GM12878 (cell line): ENCODE measurements around the gene MRPL55. TPM values are rescaled to one million over a fixed set of nuclear protein-coding genes. Genes with fewer than 3 reads are reported as not detected.

Experiments used
- ATAC-seq: fragments of 200-7000 bp; cut with Tn5 transposase; 3 replicates; pipeline ENCODE4 v1.9.1; 2020; ENCODE audit warnings: mild to moderate bottlenecking, moderate library complexity
- BruUV-seq: library from RNA; stranded (reverse); fragments of 400-500 nt; replicated peaks from 2 replicates; lab custom pipeline; 2021; lab: Mats Ljungman, UMichigan
- CTCF ChIA-PET: fragments of 300-600 bp; sonication (Branson Sonifier 250); formaldehyde crosslinking; extraction: SDS; loops from one replicate; lab custom pipeline; 2021; ENCODE audit warnings: inconsistent platforms; lab: Yijun Ruan, JAX
- POLR2A ChIA-PET: fragments of 350-600 bp; formaldehyde crosslinking; extraction: SDS; loops from one replicate; lab custom pipeline; 2021; ENCODE audit warnings: inconsistent platforms; lab: Charles Lee
- RAD21 ChIA-PET: fragments of 300-600 bp; sonication (Branson Sonifier 250); formaldehyde crosslinking; loops from one replicate; lab custom pipeline; 2023; ENCODE audit warnings: antibody characterized with exemption; ENCODE audit not compliant: unreplicated experiment; lab: Charles Lee
- SMC1A ChIA-PET: fragments of 300-600 bp; sonication (Branson Sonifier 250); formaldehyde crosslinking; loops from one replicate; lab custom pipeline; 2023; ENCODE audit not compliant: unreplicated experiment, uncharacterized antibody; lab: Charles Lee
- DNase-seq: peaks from one replicate; pipeline ENCODE4 v3.0.0-alpha.2; 2011; ENCODE audit warnings: low read depth, low spot score
- FAIRE-seq: peaks from 3 replicates; lab custom pipeline; 2011; peaks lifted over from hg19 to GRCh38; lab: Jason Lieb, UNC
- H2AFZ ChIP-seq: 2 replicates; pipeline ENCODE4 v1.6.0; 2011; ENCODE audit warnings: low read depth, low read length, control low read depth; ENCODE audit not compliant: control insufficient read depth
- H3K27ac ChIP-seq: 2 replicates; pipeline ENCODE4 v1.5.1; 2011; ENCODE audit warnings: control low read depth; ENCODE audit not compliant: control insufficient read depth, insufficient read depth
- H3K27me3 ChIP-seq, 2 experiments: replicated peaks in 1 of 2; 2 replicates each; pipeline versions ENCODE4 v1.6.0 to v1.6.1; 2011; ENCODE audit warnings: low read length in 1 of 2; ENCODE audit not compliant: control insufficient read depth in 2 of 2, insufficient read depth in 2 of 2
- H3K36me3 ChIP-seq, 2 experiments: 2 replicates each; pipeline ENCODE4 v1.5.1; 2011; ENCODE audit warnings: low read length in 1 of 2; ENCODE audit not compliant: control insufficient read depth in 2 of 2, insufficient read depth in 2 of 2
- H3K4me1 ChIP-seq: 2 replicates; pipeline ENCODE4 v1.6.1; 2011; ENCODE audit warnings: mild to moderate bottlenecking, low read length, moderate library complexity, mixed read lengths; ENCODE audit not compliant: control insufficient read depth, insufficient read depth
- H3K4me2 ChIP-seq: 2 replicates; pipeline ENCODE4 v1.6.0; 2011; ENCODE audit warnings: control low read depth; ENCODE audit not compliant: control insufficient read depth, insufficient read depth
- H3K4me3 ChIP-seq: fragments of 200-600 bp; sonication (generic); 2 replicates; pipeline ENCODE4 v1.5.1; 2016
- H3K79me2 ChIP-seq: 2 replicates; pipeline ENCODE4 v1.6.0; 2011; ENCODE audit warnings: low read length; ENCODE audit not compliant: control insufficient read depth, insufficient read depth
- H3K9ac ChIP-seq: 2 replicates; pipeline ENCODE4 v1.8.0; 2011; ENCODE audit warnings: low read length, control low read depth, mixed read lengths; ENCODE audit not compliant: control insufficient read depth, insufficient read depth
- H3K9me3 ChIP-seq: replicated peaks from 3 replicates; pipeline ENCODE4 v1.5.1; 2011; ENCODE audit warnings: mild to moderate bottlenecking, low read length; ENCODE audit not compliant: control insufficient read depth, insufficient read depth
- H4K20me1 ChIP-seq: 2 replicates; pipeline ENCODE4 v1.6.0; 2011; ENCODE audit not compliant: control insufficient read depth, insufficient read depth
- BHLHE40 ChIP-seq, 2 experiments: fragments of 450-650 bp in 1 of 2; IDR thresholded peaks; 2 replicates each; pipeline ENCODE4 v1.6.1; 2011 to 2017; ENCODE audit warnings: low read depth in 2 of 2, borderline replicate concordance in 1 of 2, improper control_type of control experiment in 1 of 2, low read length in 1 of 2, mild to moderate bottlenecking in 1 of 2
- GATAD2B ChIP-seq: fragments of 450-650 bp; conservative IDR thresholded peaks from 2 replicates; pipeline ENCODE4 v1.6.1; 2017; ENCODE audit warnings: low read depth, mild to moderate bottlenecking, moderate library complexity
- NBN ChIP-seq: fragments of 450-650 bp; IDR thresholded peaks from 2 replicates; pipeline ENCODE4 v1.6.1; 2016
- POLR2A ChIP-seq: IDR thresholded peaks from 2 replicates; pipeline ENCODE4 v1.6.1; 2011; ENCODE audit warnings: low read depth, mild to moderate bottlenecking, low read length
- WGBS: methylation state at CpG from one replicate; pipeline ENCODE4 v1.1.6; 2016; ENCODE audit warnings: low lambda C conversion rate; ENCODE audit not compliant: insufficient replicate concordance, insufficient coverage; ENCODE audit errors: missing lambda C conversion rate; 5-methylcytosine and 5-hydroxymethylcytosine counted together
- in situ Hi-C: fragments of 300-500 bp; cut with MboI; formaldehyde crosslinking; loops from 9 replicates; pipeline ENCODE4 v1.14.3; 2018; ENCODE audit warnings: mixed read lengths
- intact Hi-C: fragments of 100-400 bp; cut with micrococcal nuclease; formaldehyde crosslinking; loops from one replicate; pipeline ENCODE4 v1.14.2; 2022; ENCODE audit not compliant: unreplicated experiment
- polyA plus RNA-seq, 11 experiments: library from polyadenylated mRNA; depleted of rRNA in 4 of 11; unstranded in 6 of 11; stranded (reverse) in 5 of 11; fragments of >200 nt; fragmentation: Nextera tagmentation in 4 of 11; fragmentation: Illumina TruSeq in 1 of 11; extraction: Ambion mirVana in 4 of 11; extraction: Trizol in 1 of 11; gene quantifications; 1 replicate in 1 of 11; 2 replicates in 10 of 11; pipeline versions ENCODE4 v1.2.1 to v1.2.3, GENCODE V29; 2011 to 2016; ENCODE audit warnings: inconsistent platforms in 2 of 11, missing spikeins in 2 of 11, low read depth in 1 of 11
- total RNA-seq, 4 experiments: library from RNA; depleted of rRNA in 3 of 4; stranded (reverse); fragments of >200 nt in 3 of 4; fragmentation: Illumina TruSeq in 1 of 4; extraction: Trizol in 1 of 4; gene quantifications; 2 replicates each; pipeline versions ENCODE4 v1.2.1 to v1.2.3, GENCODE V29; 2013 to 2021
- TF ChIP-seq, protein P1 (sequence below): fragments of 450-650 bp; IDR thresholded peaks from 2 replicates; pipeline ENCODE4 v1.6.1; 2016; ENCODE audit warnings: mild to moderate bottlenecking, moderate library complexity, borderline replicate concordance
- TF ChIP-seq, protein P2 (sequence below): fragments of 450-650 bp; conservative IDR thresholded peaks from 2 replicates; pipeline ENCODE4 v1.6.1; 2017; ENCODE audit warnings: mild to moderate bottlenecking, moderate library complexity

The MRPL55 gene
- total and polyA plus RNA-seq, 10 of the 15 experiments (the other 5 are each of a cell fraction or from before 2014, with no cell fraction given): 15.1 to 143 (median 55.8) TPM

DNA sequence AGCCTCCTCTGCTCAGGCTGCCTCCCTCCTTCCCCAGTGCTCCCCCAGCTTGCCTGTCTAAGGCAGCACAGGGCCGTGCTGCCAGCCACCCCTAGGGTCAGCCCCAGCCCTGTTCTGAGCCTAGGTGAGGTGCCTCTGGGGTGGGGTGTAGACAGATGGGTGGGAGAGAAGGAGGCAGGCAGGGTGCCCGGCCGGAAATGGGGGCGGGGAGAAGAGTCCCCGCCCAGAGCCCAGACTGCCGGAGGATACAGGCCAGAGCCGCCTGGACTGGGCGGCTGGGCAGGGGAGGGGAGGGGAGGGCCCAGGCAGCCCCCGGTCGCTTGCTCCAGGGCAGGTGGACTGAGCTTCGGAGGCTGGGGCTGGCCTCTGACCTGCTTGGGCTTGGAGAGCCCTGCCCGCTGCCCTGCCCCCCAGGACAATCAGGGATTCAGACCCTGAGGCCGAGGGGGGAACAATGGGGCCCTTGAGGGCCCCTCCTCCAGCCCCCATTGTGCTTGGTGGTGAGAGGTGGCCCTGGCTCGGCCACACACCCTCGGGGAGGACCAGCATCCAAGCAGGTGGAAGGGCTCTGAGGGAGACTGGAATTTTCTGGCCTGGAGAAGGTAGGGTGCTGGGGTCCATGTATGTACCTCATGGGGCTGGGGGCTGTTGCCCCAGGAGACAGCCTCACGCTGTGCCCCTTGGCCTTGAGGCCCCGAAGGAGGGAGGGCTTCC, 40.5 kb upstream of the MRPL55 start, which contains the start of gene GJC2:
TSS of gene GJC2 (plus strand) at position 525 of the 714 bp plus-strand sequence. CDS start 7,829 bp downstream, outside the sequence.
- BruUV-seq: no TSS peak
- POLR2A ChIA-PET: interaction anchor here (0.6 kb wide), 1 partner anchor 216 kb away, joined by 3 read pairs; no protein-coding TSS in a partner anchor
- FAIRE-seq: no peak
- Histone ChIP-seq H3K79me2 (peaks cover 11% of the 10 kb centered on the region), H3K36me3 (peaks cover 0 to 15% of the 10 kb centered on the region in 2 experiments; a peak in 3 of 4 replicates), H3K4me3 (no peak within 1 kb of the TSS), H4K20me1 (peaks cover 3% of the 10 kb centered on the region; the same call in 1 of the 2 replicates), H3K4me1 (no peaks in the 10 kb centered on the region), H2AFZ (no peak within 1 kb of the TSS), H3K9ac (no peak within 1 kb of the TSS), H3K4me2 (no peak within 1 kb of the TSS), H3K9me3 (no peaks in the 10 kb centered on the region), H3K27ac (no peak within 1 kb of the TSS), H3K27me3 (no peaks in the 10 kb centered on the region)
- 86% methylated on average over 10 of the region's 17 CpGs for WGBS
- TF ChIP-seq, protein P1, sequence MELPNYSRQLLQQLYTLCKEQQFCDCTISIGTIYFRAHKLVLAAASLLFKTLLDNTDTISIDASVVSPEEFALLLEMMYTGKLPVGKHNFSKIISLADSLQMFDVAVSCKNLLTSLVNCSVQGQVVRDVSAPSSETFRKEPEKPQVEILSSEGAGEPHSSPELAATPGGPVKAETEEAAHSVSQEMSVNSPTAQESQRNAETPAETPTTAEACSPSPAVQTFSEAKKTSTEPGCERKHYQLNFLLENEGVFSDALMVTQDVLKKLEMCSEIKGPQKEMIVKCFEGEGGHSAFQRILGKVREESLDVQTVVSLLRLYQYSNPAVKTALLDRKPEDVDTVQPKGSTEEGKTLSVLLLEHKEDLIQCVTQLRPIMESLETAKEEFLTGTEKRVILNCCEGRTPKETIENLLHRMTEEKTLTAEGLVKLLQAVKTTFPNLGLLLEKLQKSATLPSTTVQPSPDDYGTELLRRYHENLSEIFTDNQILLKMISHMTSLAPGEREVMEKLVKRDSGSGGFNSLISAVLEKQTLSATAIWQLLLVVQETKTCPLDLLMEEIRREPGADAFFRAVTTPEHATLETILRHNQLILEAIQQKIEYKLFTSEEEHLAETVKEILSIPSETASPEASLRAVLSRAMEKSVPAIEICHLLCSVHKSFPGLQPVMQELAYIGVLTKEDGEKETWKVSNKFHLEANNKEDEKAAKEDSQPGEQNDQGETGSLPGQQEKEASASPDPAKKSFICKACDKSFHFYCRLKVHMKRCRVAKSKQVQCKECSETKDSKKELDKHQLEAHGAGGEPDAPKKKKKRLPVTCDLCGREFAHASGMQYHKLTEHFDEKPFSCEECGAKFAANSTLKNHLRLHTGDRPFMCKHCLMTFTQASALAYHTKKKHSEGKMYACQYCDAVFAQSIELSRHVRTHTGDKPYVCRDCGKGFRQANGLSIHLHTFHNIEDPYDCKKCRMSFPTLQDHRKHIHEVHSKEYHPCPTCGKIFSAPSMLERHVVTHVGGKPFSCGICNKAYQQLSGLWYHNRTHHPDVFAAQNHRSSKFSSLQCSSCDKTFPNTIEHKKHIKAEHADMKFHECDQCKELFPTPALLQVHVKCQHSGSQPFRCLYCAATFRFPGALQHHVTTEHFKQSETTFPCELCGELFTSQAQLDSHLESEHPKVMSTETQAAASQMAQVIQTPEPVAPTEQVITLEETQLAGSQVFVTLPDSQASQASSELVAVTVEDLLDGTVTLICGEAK: no peak
- TF ChIP-seq, protein P2, sequence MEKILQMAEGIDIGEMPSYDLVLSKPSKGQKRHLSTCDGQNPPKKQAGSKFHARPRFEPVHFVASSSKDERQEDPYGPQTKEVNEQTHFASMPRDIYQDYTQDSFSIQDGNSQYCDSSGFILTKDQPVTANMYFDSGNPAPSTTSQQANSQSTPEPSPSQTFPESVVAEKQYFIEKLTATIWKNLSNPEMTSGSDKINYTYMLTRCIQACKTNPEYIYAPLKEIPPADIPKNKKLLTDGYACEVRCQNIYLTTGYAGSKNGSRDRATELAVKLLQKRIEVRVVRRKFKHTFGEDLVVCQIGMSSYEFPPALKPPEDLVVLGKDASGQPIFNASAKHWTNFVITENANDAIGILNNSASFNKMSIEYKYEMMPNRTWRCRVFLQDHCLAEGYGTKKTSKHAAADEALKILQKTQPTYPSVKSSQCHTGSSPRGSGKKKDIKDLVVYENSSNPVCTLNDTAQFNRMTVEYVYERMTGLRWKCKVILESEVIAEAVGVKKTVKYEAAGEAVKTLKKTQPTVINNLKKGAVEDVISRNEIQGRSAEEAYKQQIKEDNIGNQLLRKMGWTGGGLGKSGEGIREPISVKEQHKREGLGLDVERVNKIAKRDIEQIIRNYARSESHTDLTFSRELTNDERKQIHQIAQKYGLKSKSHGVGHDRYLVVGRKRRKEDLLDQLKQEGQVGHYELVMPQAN: no peak
- no peak for TF ChIP-seq NBN
- TF ChIP-seq GATAD2B: no peak
- TF ChIP-seq POLR2A: no peak
- no peak for TF ChIP-seq BHLHE40 (IDR thresholded peaks at IDR 0.05; ENCODE audit: borderline replicate concordance in 1 of 2, low read depth in 2 of 2, low read length in 1 of 2)
- no peak for DNase-seq
- peak; percentile 11; the same call in 2 of the 3 replicates for ATAC-seq
- RAD21 ChIA-PET: no interaction called here
- CTCF ChIA-PET: no interaction called here
- in situ Hi-C loops: no loop called here
- SMC1A ChIA-PET: no interaction called here
- intact Hi-C loops: no loop called here
